ENCODE measurements around the gene CARS1.

The CARS1 gene

GRCh38 chr11:2982214-2982613 lies 75.0 kb downstream of the CARS1 start:
- TF ChIP-seq, protein P1, sequence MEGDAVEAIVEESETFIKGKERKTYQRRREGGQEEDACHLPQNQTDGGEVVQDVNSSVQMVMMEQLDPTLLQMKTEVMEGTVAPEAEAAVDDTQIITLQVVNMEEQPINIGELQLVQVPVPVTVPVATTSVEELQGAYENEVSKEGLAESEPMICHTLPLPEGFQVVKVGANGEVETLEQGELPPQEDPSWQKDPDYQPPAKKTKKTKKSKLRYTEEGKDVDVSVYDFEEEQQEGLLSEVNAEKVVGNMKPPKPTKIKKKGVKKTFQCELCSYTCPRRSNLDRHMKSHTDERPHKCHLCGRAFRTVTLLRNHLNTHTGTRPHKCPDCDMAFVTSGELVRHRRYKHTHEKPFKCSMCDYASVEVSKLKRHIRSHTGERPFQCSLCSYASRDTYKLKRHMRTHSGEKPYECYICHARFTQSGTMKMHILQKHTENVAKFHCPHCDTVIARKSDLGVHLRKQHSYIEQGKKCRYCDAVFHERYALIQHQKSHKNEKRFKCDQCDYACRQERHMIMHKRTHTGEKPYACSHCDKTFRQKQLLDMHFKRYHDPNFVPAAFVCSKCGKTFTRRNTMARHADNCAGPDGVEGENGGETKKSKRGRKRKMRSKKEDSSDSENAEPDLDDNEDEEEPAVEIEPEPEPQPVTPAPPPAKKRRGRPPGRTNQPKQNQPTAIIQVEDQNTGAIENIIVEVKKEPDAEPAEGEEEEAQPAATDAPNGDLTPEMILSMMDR (IDR thresholded peaks at IDR 0.05; ENCODE audit: unreplicated experiment in 3 of 3): no peak
- H3K27ac Mint-ChIP-seq: no peak overlapping the region
- H3K27me3 Mint-ChIP-seq (ENCODE audit: low read depth): no peaks in the 10 kb centered on the region
- H3K9me3 Mint-ChIP-seq: no peaks in the 10 kb centered on the region
- peaks cover 29% of the 10 kb centered on the region for H3K36me3 Mint-ChIP-seq (ENCODE audit: low read depth)
- H3K4me3 Mint-ChIP-seq: no peak overlapping the region
- H3K4me1 Mint-ChIP-seq: no peaks in the 10 kb centered on the region

- no peak overlapping the region for H3K27ac Mint-ChIP-seq
- no peaks in the 10 kb centered on the region for H3K27me3 Mint-ChIP-seq (ENCODE audit: low read depth)
- TF ChIP-seq, protein P1 (IDR thresholded peaks at IDR 0.05; ENCODE audit: unreplicated experiment in 3 of 3): no peak
- no peak overlapping the region for H3K4me3 Mint-ChIP-seq
- H3K4me1 Mint-ChIP-seq: no peaks in the 10 kb centered on the region
- no peaks in the 10 kb centered on the region for H3K9me3 Mint-ChIP-seq
- H3K36me3 Mint-ChIP-seq (ENCODE audit: low read depth): peaks cover 35% of the 10 kb centered on the region
Measured at GRCh38 chr11:2981130-2981529, 76.1 kb downstream of the CARS1 start.

GRCh38 chr11:2980168-2980840 lies 76.9 kb downstream of the CARS1 start:
- Mint-ChIP-seq H3K4me1 (no peaks in the 10 kb centered on the region), H3K27ac (no peak overlapping the region), H3K4me3 (no peak overlapping the region), H3K9me3 (no peaks in the 10 kb centered on the region), H3K27me3 (ENCODE audit: low read depth) (no peaks in the 10 kb centered on the region), H3K36me3 (ENCODE audit: low read depth) (peaks cover 40% of the 10 kb centered on the region)
- TF ChIP-seq, protein P1 (IDR thresholded peaks at IDR 0.05; ENCODE audit: unreplicated experiment in 3 of 3): no peak

DNA sequence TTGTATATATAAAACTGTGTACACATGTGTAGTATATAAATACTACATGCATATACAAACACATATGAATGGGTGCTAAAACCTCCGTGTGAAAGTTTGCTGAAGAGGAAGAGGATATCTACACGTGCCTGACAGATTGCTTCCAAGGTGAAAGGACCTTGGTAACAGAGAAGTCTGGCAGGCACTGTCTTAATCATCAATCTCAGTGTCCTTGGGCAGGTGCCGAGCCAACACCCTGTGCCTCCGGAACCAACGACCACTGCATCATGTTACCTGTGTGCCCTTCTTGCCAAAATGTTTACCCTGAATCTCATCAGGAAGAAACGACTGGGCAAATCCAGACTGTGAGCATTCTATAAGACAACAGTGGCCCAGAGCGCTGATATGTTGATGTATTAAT lies 80.1 kb downstream of the CARS1 start:
- H3K4me1 Mint-ChIP-seq: no peaks in the 10 kb centered on the region
- no peak overlapping the region for H3K4me3 Mint-ChIP-seq
- no peaks in the 10 kb centered on the region for H3K9me3 Mint-ChIP-seq
- peaks cover 65% of the 10 kb centered on the region for H3K36me3 Mint-ChIP-seq (ENCODE audit: low read depth)
- TF ChIP-seq, protein P1 (IDR thresholded peaks at IDR 0.05; ENCODE audit: unreplicated experiment in 3 of 3): no peak
- H3K27ac Mint-ChIP-seq: no peak overlapping the region
- H3K27me3 Mint-ChIP-seq (ENCODE audit: low read depth): no peaks in the 10 kb centered on the region

GRCh38 chr11:2976294-2977063 lies 80.7 kb downstream of the CARS1 start:
- no peaks in the 10 kb centered on the region for H3K27me3 Mint-ChIP-seq (ENCODE audit: low read depth)
- TF ChIP-seq, protein P1 (IDR thresholded peaks at IDR 0.05; ENCODE audit: unreplicated experiment in 3 of 3): no peak
- H3K4me1 Mint-ChIP-seq: no peaks in the 10 kb centered on the region
- no peaks in the 10 kb centered on the region for H3K9me3 Mint-ChIP-seq
- no peak overlapping the region for H3K4me3 Mint-ChIP-seq
- peaks cover 66% of the 10 kb centered on the region for H3K36me3 Mint-ChIP-seq (ENCODE audit: low read depth)
- H3K27ac Mint-ChIP-seq: no peak overlapping the region
